Fibroblast of mammary gland (primary cell): Measurements from ENCODE around the gene LETM1.
A peak's percentile ranks its signal among the peaks of the same experiment; 100 is the strongest.
"Not testable (repeated sequence)": the region's sequence is repeated elsewhere in the genome, so short reads cannot be mapped to it uniquely, and the experiment has no call there.

Experiments
- DNase-seq: peaks from one replicate; pipeline ENCODE4 v3.0.0-alpha.2; 2010; ENCODE audit warnings: low read depth
- H3K4me3 ChIP-seq: 2 replicates; pipeline ENCODE4 v1.5.1; 2011; ENCODE audit warnings: low read depth, mild to moderate bottlenecking, low read length, moderate library complexity; ENCODE audit not compliant: control insufficient read depth
- TF ChIP-seq, protein P1 (sequence below): conservative IDR thresholded peaks from 2 replicates; pipeline ENCODE4 v1.5.1; 2011; ENCODE audit warnings: low read depth, low read length, inconsistent platforms; ENCODE audit not compliant: control insufficient read depth, insufficient read depth

Gene LETM1

GRCh38 chr4:1837069-1837468 is 18.9 kb downstream of the LETM1 start:
- H3K4me3 ChIP-seq = no peak overlapping the region
- TF ChIP-seq, protein P1, sequence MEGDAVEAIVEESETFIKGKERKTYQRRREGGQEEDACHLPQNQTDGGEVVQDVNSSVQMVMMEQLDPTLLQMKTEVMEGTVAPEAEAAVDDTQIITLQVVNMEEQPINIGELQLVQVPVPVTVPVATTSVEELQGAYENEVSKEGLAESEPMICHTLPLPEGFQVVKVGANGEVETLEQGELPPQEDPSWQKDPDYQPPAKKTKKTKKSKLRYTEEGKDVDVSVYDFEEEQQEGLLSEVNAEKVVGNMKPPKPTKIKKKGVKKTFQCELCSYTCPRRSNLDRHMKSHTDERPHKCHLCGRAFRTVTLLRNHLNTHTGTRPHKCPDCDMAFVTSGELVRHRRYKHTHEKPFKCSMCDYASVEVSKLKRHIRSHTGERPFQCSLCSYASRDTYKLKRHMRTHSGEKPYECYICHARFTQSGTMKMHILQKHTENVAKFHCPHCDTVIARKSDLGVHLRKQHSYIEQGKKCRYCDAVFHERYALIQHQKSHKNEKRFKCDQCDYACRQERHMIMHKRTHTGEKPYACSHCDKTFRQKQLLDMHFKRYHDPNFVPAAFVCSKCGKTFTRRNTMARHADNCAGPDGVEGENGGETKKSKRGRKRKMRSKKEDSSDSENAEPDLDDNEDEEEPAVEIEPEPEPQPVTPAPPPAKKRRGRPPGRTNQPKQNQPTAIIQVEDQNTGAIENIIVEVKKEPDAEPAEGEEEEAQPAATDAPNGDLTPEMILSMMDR = no peak
- DNase-seq = no peak

GRCh38 chr4:1836650-1837049 is 19.3 kb downstream of the LETM1 start:
- TF ChIP-seq, protein P1 = no peak
- H3K4me3 ChIP-seq = no peak overlapping the region
- no peak for DNase-seq

GRCh38 chr4:1835836-1836235 is 20.1 kb downstream of the LETM1 start:
- DNase-seq, H3K4me3 ChIP-seq: not testable (repeated sequence)

DNA sequence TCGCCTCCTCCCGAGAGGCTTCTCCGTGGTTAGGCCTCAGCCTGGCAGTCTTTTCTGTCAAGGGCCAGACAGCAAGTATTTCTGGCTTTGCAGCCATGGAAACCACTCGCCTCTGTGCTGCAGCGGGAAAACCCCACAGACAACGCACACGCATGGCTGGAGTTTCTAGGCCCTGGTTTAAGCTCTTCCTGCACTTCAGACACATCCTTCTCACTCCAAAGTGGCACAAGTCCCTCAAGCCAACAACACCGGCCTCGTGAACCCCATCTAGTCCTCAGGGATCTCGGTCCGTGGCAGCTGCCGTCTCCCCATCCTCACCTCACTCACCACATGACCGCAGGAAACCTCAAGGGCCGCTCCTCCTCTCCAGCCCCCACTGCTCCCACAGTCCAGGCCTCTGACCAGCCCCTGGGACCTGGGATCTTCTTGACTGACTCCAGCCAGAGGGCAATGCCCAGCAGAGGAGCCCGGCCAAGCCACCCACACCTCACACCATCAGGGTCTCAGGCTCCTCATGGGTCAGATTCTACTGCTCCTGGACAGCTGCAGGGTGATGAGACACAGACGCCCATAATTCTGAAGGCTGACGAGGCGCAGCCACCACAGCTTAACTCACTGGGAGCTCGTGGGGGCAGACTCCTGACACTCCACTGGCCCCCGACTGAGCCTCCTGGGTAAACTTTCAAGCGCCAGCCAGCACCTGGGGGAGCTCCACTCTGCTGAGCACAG is 21.7 kb downstream of the LETM1 start:
- TF ChIP-seq, protein P1 = no peak
- no peak overlapping the region for H3K4me3 ChIP-seq
- no peak for DNase-seq

GRCh38 chr4:1833307-1834046 is 22.5 kb downstream of the LETM1 start:
- H3K4me3 ChIP-seq = no peak overlapping the region
- no peak for DNase-seq
- TF ChIP-seq, protein P1 = no peak

- DNase-seq = peak; percentile 23
- H3K4me3 ChIP-seq = no peak overlapping the region
- TF ChIP-seq, protein P1 = no peak
Measured at GRCh38 chr4:1832690-1833089, 23.3 kb downstream of the LETM1 start.

GRCh38 chr4:1831331-1831730 is 24.6 kb downstream of the LETM1 start:
- no peak for DNase-seq
- no peak overlapping the region for H3K4me3 ChIP-seq
- TF ChIP-seq, protein P1 = no peak
